Measurements from ENCODE around the gene TLK2.

TLK2 gene

GRCh38 chr17:62652251-62653001 is 173.8 kb downstream of the TLK2 start:
- peak overlapping the region; percentile 52 for H3K27ac ChIP-seq
- TF ChIP-seq, protein P1, sequence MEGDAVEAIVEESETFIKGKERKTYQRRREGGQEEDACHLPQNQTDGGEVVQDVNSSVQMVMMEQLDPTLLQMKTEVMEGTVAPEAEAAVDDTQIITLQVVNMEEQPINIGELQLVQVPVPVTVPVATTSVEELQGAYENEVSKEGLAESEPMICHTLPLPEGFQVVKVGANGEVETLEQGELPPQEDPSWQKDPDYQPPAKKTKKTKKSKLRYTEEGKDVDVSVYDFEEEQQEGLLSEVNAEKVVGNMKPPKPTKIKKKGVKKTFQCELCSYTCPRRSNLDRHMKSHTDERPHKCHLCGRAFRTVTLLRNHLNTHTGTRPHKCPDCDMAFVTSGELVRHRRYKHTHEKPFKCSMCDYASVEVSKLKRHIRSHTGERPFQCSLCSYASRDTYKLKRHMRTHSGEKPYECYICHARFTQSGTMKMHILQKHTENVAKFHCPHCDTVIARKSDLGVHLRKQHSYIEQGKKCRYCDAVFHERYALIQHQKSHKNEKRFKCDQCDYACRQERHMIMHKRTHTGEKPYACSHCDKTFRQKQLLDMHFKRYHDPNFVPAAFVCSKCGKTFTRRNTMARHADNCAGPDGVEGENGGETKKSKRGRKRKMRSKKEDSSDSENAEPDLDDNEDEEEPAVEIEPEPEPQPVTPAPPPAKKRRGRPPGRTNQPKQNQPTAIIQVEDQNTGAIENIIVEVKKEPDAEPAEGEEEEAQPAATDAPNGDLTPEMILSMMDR (IDR thresholded peaks at IDR 0.05) = no peak
- TF ChIP-seq ZFX (IDR thresholded peaks at IDR 0.05; ENCODE audit: borderline replicate concordance) = no peak

DNA sequence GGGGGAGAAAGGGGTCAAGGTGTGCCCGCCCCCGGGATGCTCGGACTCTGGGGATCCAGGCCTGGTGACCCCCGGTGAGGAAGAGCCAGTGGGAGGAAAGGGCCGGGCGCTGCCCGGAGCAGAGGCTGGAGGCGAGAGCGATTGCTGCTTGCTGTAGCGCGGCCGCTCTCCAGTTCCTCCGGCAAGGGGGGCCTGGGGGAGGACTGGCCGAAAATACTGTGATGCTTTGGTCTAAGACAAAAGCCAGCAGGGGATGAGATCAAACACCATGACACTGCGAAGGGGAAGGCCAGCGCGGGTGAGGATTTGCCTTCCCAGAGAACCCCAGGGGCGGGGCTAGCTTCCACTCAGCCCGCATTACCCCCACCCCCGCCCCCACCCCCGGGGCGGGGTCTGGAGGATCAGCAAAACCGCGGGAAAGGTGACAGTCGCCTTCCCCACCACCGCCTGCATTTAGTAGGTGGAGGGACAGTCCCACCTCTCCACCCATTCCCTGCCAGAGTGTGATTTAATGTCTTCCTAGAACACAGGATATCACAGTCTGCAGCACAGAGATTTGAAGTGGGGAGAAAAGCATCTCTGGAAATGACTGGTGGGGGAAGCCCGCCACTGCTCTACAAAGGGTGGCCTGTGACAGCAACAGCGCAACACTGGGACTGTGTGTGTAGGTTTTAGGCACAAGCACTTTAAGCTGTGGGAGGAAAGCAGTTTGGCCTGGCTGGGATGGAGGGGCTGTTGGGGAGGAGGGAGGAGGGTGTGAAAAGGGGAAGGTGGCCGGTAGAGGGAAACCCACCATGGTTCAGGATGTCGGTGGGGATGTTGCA is 174.6 kb downstream of the TLK2 start:
- H3K27ac ChIP-seq = peak overlapping the region; percentile 52
- TF ChIP-seq ZFX (IDR thresholded peaks at IDR 0.05; ENCODE audit: borderline replicate concordance) = no peak
- TF ChIP-seq, protein P1 (IDR thresholded peaks at IDR 0.05) = no peak

DNA sequence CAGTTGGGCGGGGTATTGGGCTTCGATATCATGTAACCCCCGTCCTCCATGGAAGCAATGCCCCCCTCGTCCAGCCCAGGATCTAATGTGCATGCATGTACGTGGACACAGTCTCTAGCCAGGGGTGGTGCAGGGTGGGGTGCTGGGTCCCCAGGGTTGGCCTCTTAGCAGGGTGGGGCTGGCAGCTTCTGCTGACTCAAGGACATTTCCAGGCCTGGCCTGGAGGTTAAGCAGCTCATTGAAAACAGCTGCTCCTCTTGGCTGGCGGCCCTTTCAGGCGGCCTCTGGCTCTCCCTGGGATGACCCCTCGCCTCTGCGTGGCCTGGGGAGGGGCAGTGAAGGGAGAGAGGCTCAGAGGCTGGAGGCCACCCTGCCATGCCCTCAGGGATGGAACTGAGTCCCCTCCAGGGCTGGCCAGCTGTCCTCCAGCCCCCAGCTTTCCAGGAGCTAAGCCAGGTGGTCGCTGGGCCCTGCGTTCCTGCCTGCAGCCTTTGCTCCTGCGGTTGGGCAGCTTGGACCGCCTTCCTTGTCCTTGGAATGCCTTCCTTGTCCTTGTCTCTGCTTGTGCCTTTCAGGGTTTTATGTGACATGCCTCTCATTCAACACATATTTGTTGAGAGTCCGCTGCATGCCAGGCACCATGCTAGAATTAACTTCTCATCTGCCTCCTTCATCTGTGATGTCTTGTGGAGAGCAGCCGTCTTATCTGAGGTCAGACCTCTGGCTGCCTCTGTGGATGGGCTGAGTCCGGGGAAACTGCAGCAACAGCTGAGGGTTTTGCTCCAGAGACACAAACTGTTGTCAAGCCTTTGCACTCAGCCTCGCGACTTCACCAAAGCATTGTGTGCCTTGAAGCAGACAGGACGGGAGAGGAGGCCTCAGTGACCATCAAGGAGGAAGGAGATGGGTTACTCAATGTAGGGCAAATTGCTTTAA is 175.5 kb downstream of the TLK2 start:
- no peak for TF ChIP-seq ZFX (IDR thresholded peaks at IDR 0.05; ENCODE audit: borderline replicate concordance)
- TF ChIP-seq, protein P1 (IDR thresholded peaks at IDR 0.05) = no peak
- no peak overlapping the region for H3K27ac ChIP-seq

DNA sequence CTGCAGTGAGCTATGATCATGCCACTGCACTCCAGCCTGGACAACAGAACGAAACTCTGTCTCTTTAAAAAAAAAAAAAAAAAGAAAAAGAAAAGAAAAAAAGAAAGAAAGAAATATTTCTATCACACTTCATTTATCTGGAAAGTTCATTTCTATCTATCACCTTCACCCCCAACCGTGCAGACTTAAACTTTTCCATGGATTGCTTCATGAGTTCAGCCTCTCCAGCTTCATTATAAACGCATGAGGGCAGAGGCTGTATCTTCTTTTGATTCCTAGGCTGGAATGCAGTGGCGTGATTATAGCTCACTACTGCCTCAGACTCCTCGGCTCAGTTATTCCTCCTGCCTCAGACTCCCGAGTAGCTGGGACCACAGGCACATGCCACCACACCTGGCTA is 177.0 kb downstream of the TLK2 start:
- TF ChIP-seq, protein P1 (IDR thresholded peaks at IDR 0.05) = no peak
- TF ChIP-seq ZFX (IDR thresholded peaks at IDR 0.05; ENCODE audit: borderline replicate concordance) = no peak

DNA sequence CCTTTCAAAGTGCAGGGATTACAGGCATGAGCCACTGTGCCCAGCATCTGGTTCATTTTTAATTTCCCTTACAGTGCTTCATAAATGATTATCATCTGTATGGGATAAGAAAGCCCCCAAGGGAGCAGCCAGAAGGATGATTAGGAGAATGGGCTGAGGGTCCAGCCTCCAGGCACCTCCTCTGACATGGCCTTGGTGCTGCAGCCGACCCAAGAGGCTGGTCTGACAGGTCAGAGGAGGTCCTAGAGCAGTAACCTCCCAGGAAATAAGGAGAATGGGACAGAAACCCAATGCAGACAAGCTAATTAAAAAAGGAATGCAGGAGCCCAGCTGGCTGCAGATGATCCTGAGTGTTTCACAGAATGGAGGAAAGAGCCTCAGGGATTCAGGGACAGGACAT is 177.8 kb downstream of the TLK2 start:
- no peak overlapping the region for H3K27ac ChIP-seq
- TF ChIP-seq, protein P1 (IDR thresholded peaks at IDR 0.05) = no peak
- TF ChIP-seq ZFX (IDR thresholded peaks at IDR 0.05; ENCODE audit: borderline replicate concordance) = no peak

More for the DNA sequence above, 177.0 kb downstream of the TLK2 start:
- no peak overlapping the region for H3K27ac ChIP-seq

DNA sequence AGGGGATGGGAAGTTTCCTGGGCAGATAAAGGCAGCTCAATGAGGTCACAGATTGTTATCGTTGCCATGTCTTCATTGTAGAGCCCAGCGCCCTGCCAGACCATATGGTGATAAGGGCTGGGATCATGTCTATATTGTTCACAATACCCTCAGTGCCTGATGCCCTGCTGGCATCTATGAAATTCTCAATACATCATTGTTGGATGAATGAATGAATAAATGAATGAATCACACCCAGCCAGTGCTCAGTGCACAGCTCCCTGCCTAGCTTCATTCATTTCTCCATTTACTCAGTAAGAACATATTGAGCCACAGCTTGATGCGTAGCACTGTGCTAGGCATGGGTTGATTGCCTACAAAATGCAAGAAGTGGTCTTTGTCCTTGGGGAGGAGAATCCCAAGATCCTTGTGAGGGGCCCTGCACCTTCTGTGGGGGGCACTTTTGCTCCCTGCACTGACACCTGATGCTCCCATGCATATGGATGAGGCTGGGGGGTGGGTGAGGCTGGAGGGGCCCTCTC is 178.6 kb downstream of the TLK2 start:
- no peak for TF ChIP-seq ZFX (IDR thresholded peaks at IDR 0.05; ENCODE audit: borderline replicate concordance)
- TF ChIP-seq, protein P1 (IDR thresholded peaks at IDR 0.05) = no peak
- H3K27ac ChIP-seq = no peak overlapping the region
